K562 (cell line): ENCODE results near the gene CSNK1D. TPM values are rescaled to one million over a fixed set of nuclear protein-coding genes. Genes with fewer than 3 reads are reported as not detected.
A peak's percentile ranks its signal among the peaks of the same experiment; 100 is the strongest.

Experiments used
- HDAC1 ChIP-seq, 2 experiments: fragments of 450-650 bp; IDR thresholded peaks; 2 replicates each; pipeline ENCODE4 v1.6.1; 2016 to 2017; ENCODE audit warnings: inconsistent platforms in 1 of 2, mild to moderate bottlenecking in 1 of 2, moderate library complexity in 1 of 2
- JUND ChIP-seq, 2 experiments: IDR thresholded peaks; 2 replicates in 1 of 2; 3 replicates in 1 of 2; pipeline ENCODE4 v1.6.1; 2011; ENCODE audit warnings: borderline replicate concordance in 2 of 2, low read depth in 2 of 2, low read length in 2 of 2, improper control_type of control experiment in 1 of 2, missing biosample characterization in 1 of 2, missing genetic modification characterization in 1 of 2, missing genetic modification reagents in 1 of 2
- POLR2G ChIP-seq: fragments of 200-400 bp; formaldehyde crosslinking; IDR thresholded peaks from 2 replicates; pipeline ENCODE4 v1.6.1; 2017; ENCODE audit warnings: low read depth, mild to moderate bottlenecking, antibody characterized with exemption, low read length, moderate library complexity
- WHSC1 ChIP-seq: IDR thresholded peaks from one replicate; pipeline ENCODE4 v1.6.1; 2012; ENCODE audit warnings: low read length, control low read depth, inconsistent platforms
- ZBTB33 ChIP-seq: sonication (generic); formaldehyde crosslinking; IDR thresholded peaks from 2 replicates; pipeline ENCODE4 v1.8.1; 2023; ENCODE audit warnings: mild to moderate bottlenecking, missing genetic modification reagents
- ZBTB40 ChIP-seq, 2 experiments: fragments of 450-650 bp in 1 of 2; sonication (generic) in 1 of 2; formaldehyde crosslinking in 1 of 2; IDR thresholded peaks; 2 replicates each; pipeline versions ENCODE4 v1.7.1 to v1.9.0; 2016 to 2022; ENCODE audit warnings: inconsistent platforms in 1 of 2, mild to moderate bottlenecking in 1 of 2, missing genetic modification reagents in 1 of 2
- polyA plus RNA-seq, 8 experiments: library from polyadenylated mRNA; depleted of rRNA in 4 of 8; stranded (reverse) in 5 of 8; unstranded in 3 of 8; fragments of >200 nt; fragmentation: Nextera tagmentation in 2 of 8; fragmentation: Illumina TruSeq in 1 of 8; extraction: Ambion mirVana in 2 of 8; extraction: Trizol in 1 of 8; gene quantifications; 2 replicates each; pipeline versions ENCODE4 v1.2.1 to v1.2.3, GENCODE V29; 2011 to 2014; ENCODE audit warnings: inconsistent platforms in 1 of 8, missing spikeins in 1 of 8
- total RNA-seq, 7 experiments: library from RNA; depleted of rRNA in 6 of 7; stranded (reverse); fragments of >200 nt in 6 of 7; fragmentation: Illumina TruSeq in 2 of 7; extraction: Trizol in 2 of 7; gene quantifications; 2 replicates each; pipeline versions ENCODE4 v1.2.1 to v1.2.3, GENCODE V29; 2011 to 2021; ENCODE audit warnings: low replicate concordance in 1 of 7

Gene CSNK1D
- total and polyA plus RNA-seq, 9 of the 15 experiments (the other 6 are each of a cell fraction or from before 2014, with no cell fraction given), result 6.5 to 133 (median 41.3) TPM

- TF ChIP-seq ZBTB40 (IDR thresholded peaks at IDR 0.05) (no peak), ZBTB40 (CRISPR knock-in tag; IDR thresholded peaks at IDR 0.05) (no peak), HDAC1 (IDR thresholded peaks at IDR 0.05) (no peak), POLR2G (peak; percentile 47), ZBTB33 (CRISPR knock-in tag) (peak; percentile 75), WHSC1 (no peak), JUND (IDR thresholded peaks at IDR 0.05; ENCODE audit: borderline replicate concordance, low read depth, low read length) (no peak), JUND (tag; IDR thresholded peaks at IDR 0.05; ENCODE audit: borderline replicate concordance, low read depth, low read length) (no peak)
These were observed 28.1 kb downstream of the CSNK1D start (continued) for GRCh38 chr17:82245134-82246039.
